ENCODE measurements around the gene SUSD4.

Gene SUSD4

GRCh38 chr1:223358826-223359225 lies 5.2 kb downstream of the SUSD4 start:
- no peak for DNase-seq

- DNase-seq, result no peak
These were observed 8.3 kb downstream of the SUSD4 start for GRCh38 chr1:223355699-223356098.

- DNase-seq, result no peak
These were observed 10.0 kb downstream of the SUSD4 start for GRCh38 chr1:223353939-223354338.

- no peak for DNase-seq
These were observed 11.0 kb downstream of the SUSD4 start for GRCh38 chr1:223352944-223353343.

GRCh38 chr1:223350361-223350908 lies 13.5 kb downstream of the SUSD4 start:
- no peak for DNase-seq

- no peak for DNase-seq
These were observed 14.7 kb downstream of the SUSD4 start for GRCh38 chr1:223349241-223349640.

GRCh38 chr1:223348439-223348838 lies 15.5 kb downstream of the SUSD4 start:
- DNase-seq, result no peak

- no peak for DNase-seq
These were observed 16.4 kb downstream of the SUSD4 start for GRCh38 chr1:223347583-223347982.

- no peak for DNase-seq
These were observed 17.7 kb downstream of the SUSD4 start for GRCh38 chr1:223346311-223346710.

- DNase-seq, result no peak
These were observed 18.3 kb downstream of the SUSD4 start for GRCh38 chr1:223345720-223346119.

- DNase-seq, result no peak
These were observed 19.5 kb downstream of the SUSD4 start for GRCh38 chr1:223344491-223344890.

- DNase-seq, result no peak
These were observed 20.3 kb downstream of the SUSD4 start for GRCh38 chr1:223343692-223344091.

- no peak for DNase-seq
These were observed 22.9 kb downstream of the SUSD4 start for GRCh38 chr1:223341121-223341520.

- DNase-seq, result no peak
These were observed 23.3 kb downstream of the SUSD4 start for GRCh38 chr1:223340637-223341036.

GRCh38 chr1:223339861-223340260 lies 24.1 kb downstream of the SUSD4 start:
- DNase-seq, result no peak

- no peak for DNase-seq
These were observed 24.9 kb downstream of the SUSD4 start for GRCh38 chr1:223338811-223339746.

GRCh38 chr1:223337174-223337869 lies 26.7 kb downstream of the SUSD4 start:
- no peak for DNase-seq

GRCh38 chr1:223334156-223334555 lies 29.8 kb downstream of the SUSD4 start:
- no peak for DNase-seq

- DNase-seq, result no peak
These were observed 31.0 kb downstream of the SUSD4 start for GRCh38 chr1:223332997-223333396.

- no peak for DNase-seq
These were observed 32.0 kb downstream of the SUSD4 start for GRCh38 chr1:223331929-223332328.

- no peak for DNase-seq
These were observed 32.7 kb downstream of the SUSD4 start for GRCh38 chr1:223331301-223331700.

GRCh38 chr1:223330466-223330865 lies 33.5 kb downstream of the SUSD4 start:
- DNase-seq, result no peak

GRCh38 chr1:223329664-223330415 lies 34.1 kb downstream of the SUSD4 start:
- DNase-seq, result no peak

Measured in stimulated activated naive CD4-positive, alpha-beta T cell treated with Interleukin-2 at 50 U/mL for 16 hours (primary cell).